GM19468 (cell line): ENCODE measurements around the gene USP34.
"Not testable (repeated sequence)": the region's sequence is repeated elsewhere in the genome, so short reads cannot be mapped to it uniquely, and the experiment has no call there.

ENCODE experiments used
- ATAC-seq: cut with Tn5 transposase; IDR thresholded peaks from one replicate; pipeline ENCODE4 v1.9.1; 2021; ENCODE audit warnings: mild to moderate bottlenecking, moderate library complexity, moderate number of reproducible peaks; ENCODE audit not compliant: unreplicated experiment; ENCODE audit errors: extremely low read depth

Gene USP34

GRCh38 chr2:61461404-61461803, 9.5 kb downstream of the USP34 start:
- ATAC-seq: no peak

- ATAC-seq: no peak
These were observed 10.7 kb downstream of the USP34 start for GRCh38 chr2:61460163-61460562.

- no peak for ATAC-seq
These were observed 14.0 kb downstream of the USP34 start for GRCh38 chr2:61456746-61457420.

- no peak for ATAC-seq
These were observed 14.7 kb downstream of the USP34 start for GRCh38 chr2:61456070-61456745.

- ATAC-seq: not testable (repeated sequence)
These were observed 15.9 kb downstream of the USP34 start for GRCh38 chr2:61454972-61455371.

GRCh38 chr2:61454383-61454782, 16.5 kb downstream of the USP34 start:
- ATAC-seq: no peak

GRCh38 chr2:61452392-61452791, 18.5 kb downstream of the USP34 start:
- no peak for ATAC-seq

- no peak for ATAC-seq
These were observed 19.7 kb downstream of the USP34 start for GRCh38 chr2:61451178-61451577.

GRCh38 chr2:61450144-61450543, 20.7 kb downstream of the USP34 start:
- ATAC-seq: no peak

GRCh38 chr2:61448229-61448628, 22.7 kb downstream of the USP34 start:
- ATAC-seq: no peak

- ATAC-seq: not testable (repeated sequence)
These were observed 23.9 kb downstream of the USP34 start for GRCh38 chr2:61446971-61447370.

GRCh38 chr2:61443342-61444041, 27.4 kb downstream of the USP34 start:
- ATAC-seq: peak; percentile 87

- ATAC-seq: no peak
These were observed 31.5 kb downstream of the USP34 start for GRCh38 chr2:61439241-61440002.

- ATAC-seq: no peak
These were observed 32.2 kb downstream of the USP34 start for GRCh38 chr2:61438670-61439069.

GRCh38 chr2:61437170-61437569, 33.7 kb downstream of the USP34 start:
- ATAC-seq: no peak

- ATAC-seq: no peak
These were observed 34.8 kb downstream of the USP34 start for GRCh38 chr2:61436092-61436491.

- ATAC-seq: no peak
These were observed 35.6 kb downstream of the USP34 start for GRCh38 chr2:61435291-61435690.

GRCh38 chr2:61434314-61434713, 36.6 kb downstream of the USP34 start:
- ATAC-seq: no peak

- ATAC-seq: no peak
These were observed 37.3 kb downstream of the USP34 start for GRCh38 chr2:61433606-61434005.

- ATAC-seq: no peak
These were observed 37.9 kb downstream of the USP34 start for GRCh38 chr2:61432990-61433389.

GRCh38 chr2:61431345-61431744, 39.5 kb downstream of the USP34 start:
- no peak for ATAC-seq
